B cell (primary cell): ENCODE measurements around the gene TEAD1. TPM values are rescaled to one million over a fixed set of nuclear protein-coding genes. Genes with fewer than 3 reads are reported as not detected.

Experiments used
- ATAC-seq: fragments of 200-7000 bp; cut with Tn5 transposase; one replicate; pipeline ENCODE4 v1.10.0; 2021; ENCODE audit warnings: low read depth, mild to moderate bottlenecking, moderate number of reproducible peaks, moderate library complexity
- CTCF ChIA-PET: fragments of 350-600 bp; sonication (Branson Sonifier 250); formaldehyde crosslinking; loops from one replicate; lab custom pipeline; 2021; ENCODE audit warnings: antibody characterized with exemption, inconsistent platforms; lab: Charles Lee
- POLR2A ChIA-PET: fragments of 350-600 bp; sonication (Branson Sonifier 250); formaldehyde crosslinking; loops from one replicate; lab custom pipeline; 2021; ENCODE audit warnings: antibody characterized with exemption; lab: Charles Lee
- DNase-seq: peaks from one replicate; pipeline ENCODE4 v3.0.0; 2013
- H2AFZ ChIP-seq: 2 replicates; pipeline ENCODE4 v1.6.1; 2012; ENCODE audit warnings: mild to moderate bottlenecking, low read depth, low read length; ENCODE audit not compliant: insufficient read depth, poor library complexity, severe bottlenecking
- H3K27ac ChIP-seq, 2 donors: 1 replicate in 1 of 2; 2 replicates in 1 of 2; pipeline ENCODE4 v1.5.1; 2012 to 2013; ENCODE audit warnings: low read length in 2 of 2, mild to moderate bottlenecking in 2 of 2, moderate library complexity in 1 of 2
- H3K27me3 ChIP-seq, 4 experiments: fragments of 200-600 bp in 1 of 4; sonication (generic) in 1 of 4; replicated peaks in 1 of 4; 1 replicate in 2 of 4; 2 replicates in 2 of 4; pipeline versions ENCODE4 v1.6.1 to v1.7.0; 2013 to 2016; ENCODE audit warnings: low read length in 3 of 4, mild to moderate bottlenecking in 2 of 4, mixed read lengths in 1 of 4, moderate library complexity in 1 of 4; ENCODE audit not compliant: insufficient read depth in 4 of 4, control insufficient read depth in 3 of 4; ENCODE audit errors: control extremely low read depth in 1 of 4
- H3K36me3 ChIP-seq, 2 experiments: replicated peaks in 1 of 2; 1 replicate in 1 of 2; 2 replicates in 1 of 2; pipeline versions ENCODE4 v1.6.1 to v1.7.1; 2013; ENCODE audit warnings: low read length in 1 of 2; ENCODE audit not compliant: insufficient read depth in 2 of 2, control insufficient read depth in 1 of 2; ENCODE audit errors: control extremely low read depth in 1 of 2, extremely low read depth in 1 of 2
- H3K4me1 ChIP-seq, 2 donors: fragments of 200-600 bp in 1 of 2; sonication (generic) in 1 of 2; 1 replicate in 1 of 2; 2 replicates in 1 of 2; pipeline versions ENCODE4 v1.5.1 to v1.6.1; 2013 to 2017; ENCODE audit warnings: low read length in 2 of 2; ENCODE audit not compliant: control insufficient read depth in 2 of 2, insufficient read depth in 2 of 2
- H3K4me2 ChIP-seq: replicated peaks from 2 replicates; pipeline ENCODE3; 2012; ENCODE audit warnings: mild to moderate bottlenecking, low read depth, low read length; ENCODE audit not compliant: poor library complexity, severe bottlenecking
- H3K4me3 ChIP-seq, 5 experiments: fragments of 200-600 bp in 1 of 5; sonication (generic) in 1 of 5; 1 replicate in 3 of 5; 2 replicates in 2 of 5; pipeline versions ENCODE4 v1.5.1 to v1.7.0; 2011 to 2016; ENCODE audit warnings: low read length in 4 of 5, mild to moderate bottlenecking in 4 of 5, low read depth in 2 of 5, control low read depth in 1 of 5, moderate library complexity in 1 of 5; ENCODE audit not compliant: insufficient read depth in 1 of 5; ENCODE audit errors: control extremely low read depth in 1 of 5, extremely low read depth in 1 of 5
- H3K79me2 ChIP-seq: fragments of 200-600 bp; sonication (generic); one replicate; pipeline ENCODE4 v1.6.0; 2016; ENCODE audit warnings: low read length; ENCODE audit not compliant: control insufficient read depth, insufficient read depth
- H3K9ac ChIP-seq: fragments of 200-600 bp; sonication (generic); 2 replicates; pipeline ENCODE4 v1.6.1; 2017; ENCODE audit warnings: mild to moderate bottlenecking, low read length, moderate library complexity
- H3K9me3 ChIP-seq, 3 donors: one replicate each; pipeline versions ENCODE4 v1.6.1 to v1.7.1; 2013; ENCODE audit warnings: low read length in 2 of 3; ENCODE audit not compliant: control insufficient read depth in 2 of 3, insufficient read depth in 1 of 3; ENCODE audit errors: control extremely low read depth in 1 of 3
- H4K20me1 ChIP-seq: 2 replicates; pipeline ENCODE4 v1.6.0; 2012; ENCODE audit warnings: mild to moderate bottlenecking, low read length; ENCODE audit not compliant: insufficient read depth, control insufficient read depth, poor library complexity, severe bottlenecking
- H3K27ac Mint-ChIP-seq: one replicate; pipeline ENCODE4 v1.8.0; 2021; ENCODE audit warnings: mixed read lengths
- H3K27me3 Mint-ChIP-seq: one replicate; pipeline ENCODE4 v1.8.0; 2021; ENCODE audit warnings: mixed read lengths
- H3K4me1 Mint-ChIP-seq: one replicate; pipeline ENCODE4 v1.8.0; 2021; ENCODE audit warnings: mixed read lengths
- H3K4me3 Mint-ChIP-seq: one replicate; pipeline ENCODE4 v1.8.0; 2021; ENCODE audit warnings: mixed read lengths
- H3K9me3 Mint-ChIP-seq: one replicate; pipeline ENCODE4 v1.8.0; 2022; ENCODE audit warnings: mixed read lengths; ENCODE audit not compliant: insufficient read depth
- EZH2 ChIP-seq: IDR thresholded peaks from 2 replicates; pipeline ENCODE4 v1.6.1; 2012; ENCODE audit warnings: borderline replicate concordance, low read depth, mild to moderate bottlenecking, moderate library complexity, low read length; ENCODE audit not compliant: insufficient read depth, poor library complexity, severe bottlenecking
- WGBS: methylation state at CpG from one replicate; pipeline ENCODE4 v1.1.5; 2013; ENCODE audit warnings: missing lambda C conversion rate; ENCODE audit not compliant: insufficient coverage; 5-methylcytosine and 5-hydroxymethylcytosine counted together
- intact Hi-C: fragments of 100-400 bp; cut with micrococcal nuclease; formaldehyde crosslinking; loops from one replicate; pipeline ENCODE4 v1.10.0; 2022
- polyA plus RNA-seq: library from polyadenylated mRNA; depleted of rRNA; stranded (reverse); fragments of >200 nt; gene quantifications from 2 replicates; pipeline ENCODE4 v1.2.3, GENCODE V29; 2012
- total RNA-seq, 2 donors: library from RNA; stranded (reverse); fragments of 120-200 nt in 1 of 2; gene quantifications; 1 replicate in 1 of 2; 2 replicates in 1 of 2; pipeline versions ENCODE4 v1.2.3 to v1.2.4, GENCODE V29; 2013 to 2022
- TF ChIP-seq, protein P1 (sequence below): fragments of 200-600 bp; IDR thresholded peaks from one replicate; pipeline ENCODE4 v1.8.0; 2022; ENCODE audit warnings: antibody characterized with exemption, mild to moderate bottlenecking

TEAD1 gene
- total and polyA plus RNA-seq, 2 donors (not counting 1 experiment from before 2014, with no cell fraction given): 0.30 TPM; not detected in 1

DNA sequence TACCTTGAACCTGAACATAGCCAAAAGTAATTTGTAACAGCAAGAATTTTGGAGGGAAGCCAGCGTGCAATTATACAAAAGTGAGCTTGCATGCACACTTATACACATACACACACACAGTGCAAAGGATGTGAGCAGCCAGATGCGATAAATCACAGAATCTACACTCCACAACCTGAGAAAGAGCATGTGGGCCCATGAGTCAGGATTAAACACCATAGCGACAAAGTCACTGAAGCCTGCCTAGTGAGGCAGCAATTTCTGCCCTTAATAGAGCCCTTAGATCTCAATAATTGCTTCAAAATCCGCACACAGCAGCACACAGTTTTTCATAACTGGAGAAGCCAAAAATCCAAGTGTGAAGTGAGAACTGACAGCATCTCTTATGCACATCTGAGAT lies 42.6 kb upstream of the TEAD1 start:
- H2AFZ ChIP-seq: no peak overlapping the region
- WGBS: 89% methylated on average over 4 of the region's 4 CpGs
- no peak overlapping the region for H3K4me3 ChIP-seq

DNA sequence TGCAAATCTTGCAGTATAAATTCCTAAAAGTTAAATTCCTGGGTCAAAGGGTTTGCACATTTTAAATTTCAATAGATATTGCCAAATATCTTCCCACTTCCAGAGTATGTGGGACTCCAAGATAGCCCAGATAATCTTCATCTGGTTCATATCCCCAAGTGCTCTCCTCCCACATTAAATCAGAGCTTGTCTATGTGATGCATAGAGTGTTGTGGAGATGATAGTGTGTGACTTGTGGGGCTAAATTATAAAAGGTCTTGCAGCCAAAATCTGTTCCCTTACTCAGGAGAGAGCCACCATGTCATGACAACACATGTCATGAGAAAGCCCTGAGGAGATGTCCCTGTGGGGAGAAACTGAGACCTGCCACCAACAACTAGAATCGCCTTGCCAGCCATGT lies 39.9 kb upstream of the TEAD1 start:
- DNase-seq (no peak), ATAC-seq (no peak)
- no peaks in the 10 kb centered on the region for H3K4me1 Mint-ChIP-seq
- whole genome bisulfite sequencing: no CpG with 5 or more reads among the region's 1 CpG
- CTCF ChIA-PET: no interaction called here
- TF ChIP-seq, protein P1, sequence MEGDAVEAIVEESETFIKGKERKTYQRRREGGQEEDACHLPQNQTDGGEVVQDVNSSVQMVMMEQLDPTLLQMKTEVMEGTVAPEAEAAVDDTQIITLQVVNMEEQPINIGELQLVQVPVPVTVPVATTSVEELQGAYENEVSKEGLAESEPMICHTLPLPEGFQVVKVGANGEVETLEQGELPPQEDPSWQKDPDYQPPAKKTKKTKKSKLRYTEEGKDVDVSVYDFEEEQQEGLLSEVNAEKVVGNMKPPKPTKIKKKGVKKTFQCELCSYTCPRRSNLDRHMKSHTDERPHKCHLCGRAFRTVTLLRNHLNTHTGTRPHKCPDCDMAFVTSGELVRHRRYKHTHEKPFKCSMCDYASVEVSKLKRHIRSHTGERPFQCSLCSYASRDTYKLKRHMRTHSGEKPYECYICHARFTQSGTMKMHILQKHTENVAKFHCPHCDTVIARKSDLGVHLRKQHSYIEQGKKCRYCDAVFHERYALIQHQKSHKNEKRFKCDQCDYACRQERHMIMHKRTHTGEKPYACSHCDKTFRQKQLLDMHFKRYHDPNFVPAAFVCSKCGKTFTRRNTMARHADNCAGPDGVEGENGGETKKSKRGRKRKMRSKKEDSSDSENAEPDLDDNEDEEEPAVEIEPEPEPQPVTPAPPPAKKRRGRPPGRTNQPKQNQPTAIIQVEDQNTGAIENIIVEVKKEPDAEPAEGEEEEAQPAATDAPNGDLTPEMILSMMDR: no peak
- TF ChIP-seq EZH2: no peak
- H3K4me3 ChIP-seq: no peak overlapping the region
- H4K20me1 ChIP-seq: no peaks in the 10 kb centered on the region
- H3K27ac Mint-ChIP-seq: no peak overlapping the region
- no peaks in the 10 kb centered on the region for H3K27me3 ChIP-seq
- H3K9ac ChIP-seq: no peak overlapping the region
- H3K27me3 Mint-ChIP-seq: no peaks in the 10 kb centered on the region
- no peaks in the 10 kb centered on the region for H3K36me3 ChIP-seq
- POLR2A ChIA-PET: no interaction called here
- no peak overlapping the region for H3K4me2 ChIP-seq
- H3K4me1 ChIP-seq: no peaks in the 10 kb centered on the region
- no peak overlapping the region for H2AFZ ChIP-seq
- no peak overlapping the region for H3K27ac ChIP-seq
- no peaks in the 10 kb centered on the region for H3K79me2 ChIP-seq
- H3K9me3 Mint-ChIP-seq: no peaks in the 10 kb centered on the region
- no peak overlapping the region for H3K4me3 Mint-ChIP-seq
- peaks cover 0 to 4% (median 0%) of the 10 kb centered on the region in 3 donors for H3K9me3 ChIP-seq
- intact Hi-C loops: no loop called here

More for the DNA sequence above, 42.6 kb upstream of the TEAD1 start:
- no peak overlapping the region for H3K9ac ChIP-seq
- H4K20me1 ChIP-seq: no peaks in the 10 kb centered on the region
- no peaks in the 10 kb centered on the region for H3K9me3 ChIP-seq
- ATAC-seq (no peak), DNase-seq (no peak)
- POLR2A ChIA-PET: no interaction called here
- no peak overlapping the region for H3K4me2 ChIP-seq
- no peaks in the 10 kb centered on the region for H3K79me2 ChIP-seq
- intact Hi-C loops: no loop called here
- no peaks in the 10 kb centered on the region for H3K27me3 Mint-ChIP-seq
- no peaks in the 10 kb centered on the region for H3K36me3 ChIP-seq
- H3K4me1 Mint-ChIP-seq: no peaks in the 10 kb centered on the region
- H3K4me3 Mint-ChIP-seq: no peak overlapping the region
- CTCF ChIA-PET: no interaction called here
- H3K27me3 ChIP-seq: no peaks in the 10 kb centered on the region
- H3K27ac ChIP-seq: no peak overlapping the region
- no peak for TF ChIP-seq EZH2
- TF ChIP-seq, protein P1: no peak
- no peaks in the 10 kb centered on the region for H3K4me1 ChIP-seq
- no peak overlapping the region for H3K27ac Mint-ChIP-seq
- no peaks in the 10 kb centered on the region for H3K9me3 Mint-ChIP-seq
